Upper lobe of left lung (tissue), 6 donors: ENCODE results near the gene PLCXD1. TPM values are rescaled to one million over a fixed set of nuclear protein-coding genes. Genes with fewer than 3 reads are reported as not detected.

ENCODE experiments used
- ATAC-seq, 2 donors: fragments of 200-7000 bp; cut with Tn5 transposase; one replicate each; pipeline ENCODE4 v1.9.1; 2022; ENCODE audit warnings: mild to moderate bottlenecking in 2 of 2, moderate library complexity in 2 of 2; ENCODE audit not compliant: low FRiP score in 2 of 2
- DNase-seq, 2 donors: peaks; one replicate each; pipeline ENCODE4 v3.0.0-alpha.2; 2019 to 2020
- H3K27ac ChIP-seq, 4 donors: fragments of 200-600 bp; sonication (generic); one replicate each; pipeline ENCODE4 v1.5.1; 2016 to 2019
- H3K27me3 ChIP-seq, 4 donors: fragments of 200-600 bp; sonication (generic); one replicate each; pipeline ENCODE4 v1.5.1; 2017 to 2019
- H3K36me3 ChIP-seq, 4 donors: fragments of 200-600 bp; sonication (generic); one replicate each; pipeline ENCODE4 v1.5.1; 2016 to 2019
- H3K4me1 ChIP-seq, 4 donors: fragments of 200-600 bp; sonication (generic); one replicate each; pipeline ENCODE4 v1.5.1; 2018 to 2019
- H3K4me3 ChIP-seq, 4 donors: fragments of 200-600 bp; sonication (generic); one replicate each; pipeline ENCODE4 v1.5.1; 2017 to 2019; ENCODE audit warnings: mild to moderate bottlenecking in 2 of 4, moderate library complexity in 1 of 4
- H3K9me3 ChIP-seq, 4 donors: fragments of 200-600 bp; sonication (generic); one replicate each; pipeline ENCODE4 v1.5.1; 2018 to 2019
- EP300 ChIP-seq, 4 donors: sonication (generic); formaldehyde crosslinking; IDR thresholded peaks; one replicate each; pipeline ENCODE4 v1.5.1; 2017; ENCODE audit warnings: antibody characterized with exemption in 4 of 4, control low read depth in 2 of 4
- POLR2A ChIP-seq, 4 donors: fragments of 450-650 bp; IDR thresholded peaks; one replicate each; pipeline ENCODE4 v1.5.1; 2016 to 2017; ENCODE audit warnings: antibody characterized with exemption in 4 of 4, mild to moderate bottlenecking in 2 of 4
- POLR2AphosphoS5 ChIP-seq, 2 donors: sonication (generic); formaldehyde crosslinking; IDR thresholded peaks; one replicate each; pipeline ENCODE4 v1.5.1; 2017; ENCODE audit warnings: antibody characterized with exemption in 2 of 2
- WGBS, 2 donors: methylation state at CpG; one replicate each; pipeline ENCODE4 v1.1.5; 2017 to 2018; 5-methylcytosine and 5-hydroxymethylcytosine counted together
- total RNA-seq, 6 donors: library from RNA; depleted of rRNA in 4 of 6; stranded (reverse); fragments of >200 nt in 4 of 6; gene quantifications; one replicate each; pipeline versions ENCODE4 v1.1.0 to v1.2.1, GENCODE V29; 2016 to 2021
- TF ChIP-seq, protein P1 (sequence below), 6 experiments: fragments of 450-650 bp in 4 of 6; fragments of 200-600 bp in 2 of 6; sonication (generic) in 2 of 6; IDR thresholded peaks; one replicate each; pipeline ENCODE4 v1.5.1; 2016 to 2019; ENCODE audit warnings: antibody characterized with exemption in 6 of 6
- donor health status: DM: no; HTN: no; CAD: no; lungs with moderate emphysema.
- donor health status: DM: no; HTN: yes; CAD: no; lungs with severe emphysema.

The PLCXD1 gene
- total RNA-seq, 6 donors from 2014 or later = 7.8 to 75.4 (median 19.2) TPM

DNA sequence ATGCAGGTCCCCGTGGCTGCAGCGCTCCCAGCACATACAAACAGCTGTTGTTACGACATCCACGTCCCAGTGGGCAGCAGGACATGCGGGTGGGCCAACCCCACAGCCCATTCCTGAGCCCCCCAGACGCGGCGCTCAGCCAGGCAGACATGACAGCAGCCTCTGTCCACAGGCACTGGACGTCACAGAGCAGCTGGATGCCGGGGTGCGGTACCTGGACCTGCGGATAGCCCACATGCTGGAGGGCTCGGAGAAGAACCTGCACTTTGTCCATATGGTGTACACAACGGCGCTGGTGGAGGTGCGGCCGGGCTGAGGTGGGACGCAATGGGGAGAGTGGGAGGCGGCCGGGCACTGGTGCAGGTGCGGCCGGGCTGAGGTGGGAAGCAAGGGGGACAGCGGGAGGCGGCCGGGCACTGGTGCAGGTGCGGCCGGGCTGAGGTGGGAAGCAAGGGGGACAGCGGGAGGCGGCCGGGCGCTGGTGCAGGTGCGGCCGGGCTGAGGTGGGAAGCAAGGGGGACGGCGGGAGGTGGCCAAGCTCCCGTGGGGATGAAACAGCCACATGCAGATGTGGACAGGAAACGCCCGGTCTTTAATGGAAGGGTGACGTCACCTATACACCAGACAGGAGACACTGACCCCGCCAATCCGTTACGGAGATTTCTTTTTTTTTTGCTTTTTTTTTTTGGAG, 9.4 kb downstream of the PLCXD1 start:
- TF ChIP-seq EP300 (IDR thresholded peaks at IDR 0.05) = no peak
- no peak for TF ChIP-seq POLR2A (IDR thresholded peaks at IDR 0.05)
- TF ChIP-seq POLR2AphosphoS5 (IDR thresholded peaks at IDR 0.05) = no peak
- TF ChIP-seq, protein P1, sequence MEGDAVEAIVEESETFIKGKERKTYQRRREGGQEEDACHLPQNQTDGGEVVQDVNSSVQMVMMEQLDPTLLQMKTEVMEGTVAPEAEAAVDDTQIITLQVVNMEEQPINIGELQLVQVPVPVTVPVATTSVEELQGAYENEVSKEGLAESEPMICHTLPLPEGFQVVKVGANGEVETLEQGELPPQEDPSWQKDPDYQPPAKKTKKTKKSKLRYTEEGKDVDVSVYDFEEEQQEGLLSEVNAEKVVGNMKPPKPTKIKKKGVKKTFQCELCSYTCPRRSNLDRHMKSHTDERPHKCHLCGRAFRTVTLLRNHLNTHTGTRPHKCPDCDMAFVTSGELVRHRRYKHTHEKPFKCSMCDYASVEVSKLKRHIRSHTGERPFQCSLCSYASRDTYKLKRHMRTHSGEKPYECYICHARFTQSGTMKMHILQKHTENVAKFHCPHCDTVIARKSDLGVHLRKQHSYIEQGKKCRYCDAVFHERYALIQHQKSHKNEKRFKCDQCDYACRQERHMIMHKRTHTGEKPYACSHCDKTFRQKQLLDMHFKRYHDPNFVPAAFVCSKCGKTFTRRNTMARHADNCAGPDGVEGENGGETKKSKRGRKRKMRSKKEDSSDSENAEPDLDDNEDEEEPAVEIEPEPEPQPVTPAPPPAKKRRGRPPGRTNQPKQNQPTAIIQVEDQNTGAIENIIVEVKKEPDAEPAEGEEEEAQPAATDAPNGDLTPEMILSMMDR (IDR thresholded peaks at IDR 0.05) = no peak
- DNase-seq = peak in 1 of 2 donors; percentile 19
- Histone ChIP-seq H3K36me3 (peaks cover 22 to 49% (median 40%) of the 10 kb centered on the region in 4 donors), H3K9me3 (no peaks in the 10 kb centered on the region), H3K27ac (no peak overlapping the region), H3K4me3 (no peak overlapping the region), H3K27me3 (no peaks in the 10 kb centered on the region), H3K4me1 (no peaks in the 10 kb centered on the region)
- no peak for ATAC-seq
- 91 to 95% methylated on average over 36 to 37 of the region's 42 CpGs for WGBS, 2 donors

DNA sequence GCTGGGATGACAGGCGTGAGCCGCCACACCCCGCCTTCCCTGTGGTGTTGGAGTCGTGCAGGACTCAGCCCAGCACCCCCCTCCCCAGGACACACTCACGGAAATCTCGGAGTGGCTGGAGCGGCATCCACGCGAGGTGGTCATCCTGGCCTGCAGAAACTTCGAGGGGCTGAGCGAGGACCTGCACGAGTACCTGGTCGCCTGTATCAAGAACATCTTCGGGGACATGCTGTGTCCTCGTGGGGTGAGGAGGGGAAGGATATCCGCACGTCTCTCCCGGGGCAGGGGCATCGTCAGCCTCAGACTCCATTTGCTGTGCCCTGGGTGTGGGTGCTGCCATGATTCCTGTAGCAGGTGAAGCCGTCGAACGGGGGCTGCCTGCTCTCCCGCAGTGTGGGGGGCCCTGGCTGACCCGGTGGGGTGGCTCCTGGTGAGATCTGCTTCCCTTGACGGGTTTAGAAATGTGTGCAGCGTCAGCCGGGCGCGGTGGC, 10.3 kb downstream of the PLCXD1 start:
- no peaks in the 10 kb centered on the region for H3K27me3 ChIP-seq

DNA sequence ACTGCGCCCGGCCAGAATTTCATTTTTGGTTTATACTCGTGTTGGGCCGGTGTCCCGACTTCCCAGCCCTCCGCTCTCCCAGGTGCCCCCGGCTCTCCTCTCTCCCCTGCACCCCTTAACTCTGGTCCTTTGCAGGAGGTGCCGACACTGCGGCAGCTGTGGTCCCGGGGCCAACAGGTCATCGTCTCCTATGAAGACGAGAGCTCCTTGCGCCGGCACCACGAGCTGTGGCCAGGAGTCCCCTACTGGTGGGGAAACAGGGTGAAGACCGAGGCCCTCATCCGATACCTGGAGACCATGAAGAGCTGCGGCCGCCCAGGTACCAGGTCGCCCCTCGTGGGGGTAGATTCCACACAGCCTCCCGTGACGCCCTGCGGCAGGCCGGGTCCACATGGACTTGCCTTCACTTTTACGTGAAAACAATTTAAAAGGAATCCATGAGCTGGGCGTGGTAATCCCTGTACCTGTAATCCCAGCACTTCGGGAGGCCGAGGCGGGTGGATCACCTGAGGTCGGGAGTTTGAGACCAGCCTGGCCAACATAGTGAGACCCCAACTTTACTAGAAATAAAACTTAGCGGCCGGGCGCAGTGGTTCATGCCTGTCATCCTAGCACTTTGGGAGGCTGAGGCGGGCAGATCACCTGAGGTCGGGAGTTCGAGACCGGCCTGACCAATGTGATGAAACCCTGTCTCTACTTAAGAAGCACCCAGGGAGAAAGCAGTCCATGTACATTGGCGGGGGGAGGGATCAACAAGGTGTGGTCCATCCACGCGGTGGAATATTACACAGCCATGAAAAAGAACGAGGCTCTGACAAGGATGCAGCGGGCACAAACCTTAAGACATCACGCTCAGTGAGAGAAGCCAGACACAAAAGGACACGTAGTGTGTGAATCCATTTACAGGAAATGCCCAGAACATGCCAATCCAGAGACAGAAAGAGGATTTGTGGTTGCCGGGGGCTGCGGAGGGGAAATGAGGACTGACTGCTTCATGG, 12.0 kb downstream of the PLCXD1 start:
- no peak overlapping the region for H3K4me3 ChIP-seq
- no peaks in the 10 kb centered on the region for H3K27me3 ChIP-seq
- no peaks in the 10 kb centered on the region for H3K9me3 ChIP-seq
- DNase-seq = peak; percentile 17 to 62
- no peak overlapping the region for H3K27ac ChIP-seq
- H3K4me1 ChIP-seq = no peaks in the 10 kb centered on the region
- no peak for ATAC-seq
- TF ChIP-seq EP300 (IDR thresholded peaks at IDR 0.05) (no peak), POLR2A (IDR thresholded peaks at IDR 0.05) (no peak), POLR2AphosphoS5 (IDR thresholded peaks at IDR 0.05) (no peak)
- TF ChIP-seq, protein P1 (IDR thresholded peaks at IDR 0.05) = no peak
- H3K36me3 ChIP-seq = peaks cover 26 to 50% (median 42%) of the 10 kb centered on the region in 4 donors
- 97% methylated on average over 37 to 43 of the region's 47 CpGs for WGBS, 2 donors

More for the DNA sequence above, 10.3 kb downstream of the PLCXD1 start:
- H3K36me3 ChIP-seq = peaks cover 26 to 50% (median 41%) of the 10 kb centered on the region in 4 donors
- no peak overlapping the region for H3K4me3 ChIP-seq
- no peaks in the 10 kb centered on the region for H3K9me3 ChIP-seq
- H3K4me1 ChIP-seq = no peaks in the 10 kb centered on the region
- ATAC-seq (no peak), DNase-seq (peak in 1 of 2 donors; percentile 17)
- WGBS, 2 donors = 96% methylated on average over 15 to 29 of the region's 29 CpGs
- H3K27ac ChIP-seq = no peak overlapping the region
- TF ChIP-seq POLR2A (IDR thresholded peaks at IDR 0.05) (no peak), EP300 (IDR thresholded peaks at IDR 0.05) (no peak), POLR2AphosphoS5 (IDR thresholded peaks at IDR 0.05) (no peak)
- TF ChIP-seq, protein P1 (IDR thresholded peaks at IDR 0.05) = no peak

DNA sequence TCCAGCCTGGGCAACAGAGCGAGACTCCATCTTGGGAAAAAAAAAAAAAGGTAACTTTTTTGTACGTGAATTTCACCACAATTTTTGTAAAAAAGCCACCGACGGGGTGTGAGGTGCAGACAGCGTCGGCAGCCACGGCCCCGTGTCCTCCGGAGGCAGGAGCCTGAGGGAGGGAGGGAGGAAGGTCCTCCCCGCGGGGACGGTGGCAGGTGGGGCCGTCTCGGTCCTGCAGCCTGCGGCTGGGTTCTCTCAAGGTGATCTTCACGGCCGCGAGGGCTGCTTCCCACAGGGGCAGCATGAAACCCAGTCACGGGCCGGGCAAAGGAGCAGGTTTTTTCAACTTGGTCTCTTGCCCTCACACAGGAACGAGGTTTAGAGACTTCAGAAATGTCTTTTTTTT, 14.0 kb downstream of the PLCXD1 start:
- H3K27me3 ChIP-seq = no peaks in the 10 kb centered on the region
- H3K36me3 ChIP-seq = peaks cover 21 to 34% (median 31%) of the 10 kb centered on the region in 4 donors
- 90 to 91% methylated on average over 16 to 21 of the region's 21 CpGs for WGBS, 2 donors
- no peak overlapping the region for H3K27ac ChIP-seq
- DNase-seq (peak in 1 of 2 donors; percentile 66), ATAC-seq (no peak)
- H3K4me3 ChIP-seq = no peak overlapping the region
- no peaks in the 10 kb centered on the region for H3K9me3 ChIP-seq
- TF ChIP-seq, protein P1 (IDR thresholded peaks at IDR 0.05) = no peak
- TF ChIP-seq POLR2A (IDR thresholded peaks at IDR 0.05) = no peak
- TF ChIP-seq POLR2AphosphoS5 (IDR thresholded peaks at IDR 0.05) = no peak
- TF ChIP-seq EP300 (IDR thresholded peaks at IDR 0.05) = no peak
- H3K4me1 ChIP-seq = no peaks in the 10 kb centered on the region
